Urinary bladder (tissue), 4 donors: ENCODE results near the gene CAMKV. TPM values are rescaled to one million over a fixed set of nuclear protein-coding genes. Genes with fewer than 3 reads are reported as not detected.

Experiments used
- DNase-seq: peaks from one replicate; pipeline ENCODE4 v3.0.0-alpha.2; 2015; ENCODE audit errors: extremely low spot score
- H3K27ac ChIP-seq: one replicate; pipeline ENCODE4 v1.5.1; 2013; ENCODE audit warnings: low read depth, mild to moderate bottlenecking, moderate library complexity
- H3K36me3 ChIP-seq: one replicate; pipeline ENCODE4 v1.6.1; 2013; ENCODE audit warnings: mild to moderate bottlenecking, moderate library complexity; ENCODE audit not compliant: insufficient read depth
- H3K4me1 ChIP-seq: one replicate; pipeline ENCODE4 v1.6.1; 2013; ENCODE audit warnings: mild to moderate bottlenecking, moderate library complexity; ENCODE audit not compliant: insufficient read depth
- H3K4me3 ChIP-seq: one replicate; pipeline ENCODE4 v1.5.1; 2013; ENCODE audit warnings: low read depth, low read length
- WGBS: extraction: QIAGEN DNeasy Blood & Tissue Kit; methylation state at CpG from one replicate; pipeline ENCODE4 v1.1.7; 2013; 5-methylcytosine and 5-hydroxymethylcytosine counted together
- polyA plus RNA-seq: library from polyadenylated mRNA; stranded (reverse); fragments of 200-250 nt; gene quantifications from one replicate; pipeline ENCODE4 v1.2.3, GENCODE V29; 2013
- total RNA-seq: library from RNA; depleted of rRNA; stranded (reverse); fragments of >200 nt; gene quantifications from one replicate; pipeline ENCODE4 v1.2.3, GENCODE V29; 2014
- donor health status: healthy with polysubstance abuse.
- donor health status: healthy.

The CAMKV gene
- total and polyA plus RNA-seq, 2 donors, result 0.37 TPM; not detected in 1

DNA sequence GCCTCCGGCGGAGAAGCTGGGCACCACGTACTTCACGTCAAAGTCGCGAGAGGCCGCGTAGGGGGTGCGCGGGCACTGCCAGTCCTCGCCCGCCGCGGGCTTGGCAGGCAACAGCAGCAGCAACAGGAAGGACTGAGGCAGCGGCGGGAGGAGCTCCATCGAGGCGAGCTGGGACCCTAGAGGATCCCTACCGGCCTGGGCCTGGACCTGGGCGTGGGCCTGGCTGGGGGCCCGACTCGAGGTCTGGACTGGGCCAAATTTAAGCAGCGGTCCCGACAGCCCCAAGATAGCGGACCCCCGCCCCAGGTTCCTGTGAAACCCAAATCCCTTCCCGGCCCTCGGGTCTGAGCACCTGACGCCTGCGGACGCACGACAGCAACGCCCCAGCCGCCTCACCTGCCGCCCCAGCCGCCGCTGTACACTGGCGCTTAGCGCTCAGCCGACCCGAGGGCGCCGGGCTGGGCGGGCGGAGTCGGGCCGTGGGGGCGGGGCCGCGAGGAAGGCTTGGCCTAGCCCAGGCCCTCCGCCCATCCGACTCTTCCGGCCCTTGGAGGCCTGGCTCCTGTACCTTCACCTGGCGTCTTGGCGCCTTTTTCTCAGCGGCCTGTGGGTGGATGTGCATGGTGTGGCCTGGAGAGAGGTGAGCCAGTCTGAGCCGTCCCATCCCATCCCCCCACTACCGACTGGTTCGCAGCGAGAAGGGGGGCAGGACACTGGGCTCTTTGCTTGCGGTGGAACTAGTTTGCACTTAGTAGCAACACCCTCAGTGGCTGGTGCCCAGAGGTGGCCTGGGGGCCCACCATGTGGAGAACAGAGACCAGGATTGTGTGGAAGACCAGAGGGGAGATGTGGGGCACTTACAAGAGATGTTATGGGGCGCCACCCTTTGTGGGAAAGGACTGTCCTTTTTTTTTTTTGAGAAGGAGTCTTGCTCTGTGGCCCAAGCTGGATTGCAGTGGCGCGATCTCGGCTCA, 34.0 kb upstream of the CAMKV start, which contains the start of gene MST1R:
MST1R (minus strand) TSS at position 423 of the 974 bp plus-strand sequence; CDS start at position 159, 264 bp downstream.
- Histone ChIP-seq H3K4me3 (peak within 1 kb of the TSS; percentile 24), H3K4me1 (no peaks in the 10 kb centered on the region), H3K27ac (peak within 1 kb of the TSS; percentile 64), H3K36me3 (no peaks in the 10 kb centered on the region)
- no peak for DNase-seq
- 33% methylated on average over 65 of the region's 65 CpGs for WGBS

DNA sequence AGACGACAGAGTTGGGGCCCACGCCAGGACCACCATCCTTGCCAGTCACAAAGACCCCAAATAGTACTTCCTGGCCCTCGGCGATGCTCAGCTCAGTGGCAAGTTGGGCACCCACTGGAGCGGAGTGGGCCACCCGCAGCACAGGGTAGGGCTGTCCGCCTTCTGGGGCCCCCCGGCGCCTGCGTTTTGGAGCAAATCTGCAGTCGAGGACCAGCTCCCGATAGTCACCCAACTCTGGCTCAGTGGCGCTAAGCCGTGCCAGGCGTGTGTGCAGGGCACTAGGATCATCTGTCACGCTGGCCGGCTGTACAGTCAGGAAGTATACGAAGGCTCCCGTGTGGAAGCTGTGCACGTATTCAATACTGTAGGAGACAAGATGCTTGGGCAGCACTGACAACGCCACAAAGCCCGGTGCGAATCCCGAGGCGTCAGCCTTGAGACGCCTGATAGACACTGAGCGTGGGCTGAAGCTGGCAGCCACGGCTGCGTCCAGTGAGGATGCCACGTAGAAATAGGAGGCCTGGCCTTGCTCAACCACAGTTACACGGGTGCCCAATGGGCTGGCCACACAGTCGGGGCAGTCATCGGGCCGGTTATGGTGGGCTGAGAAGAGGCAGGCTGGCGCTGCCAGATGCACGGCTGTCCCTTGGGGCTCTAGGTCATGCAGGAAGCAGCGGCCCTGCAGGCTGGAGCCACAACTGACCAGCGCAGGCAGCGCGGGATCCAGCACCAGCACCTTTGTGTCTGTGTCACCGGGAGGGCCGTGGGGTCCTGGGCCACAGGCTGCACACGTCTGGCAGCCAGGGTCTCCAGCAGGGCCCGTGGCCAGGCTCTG, 33.0 kb upstream of the CAMKV start:
- 93% methylated on average over 44 of the region's 44 CpGs for WGBS
- no peak overlapping the region for H3K27ac ChIP-seq
- DNase-seq, result no peak
- H3K36me3 ChIP-seq, result no peaks in the 10 kb centered on the region
- H3K4me1 ChIP-seq, result no peaks in the 10 kb centered on the region
- no peak overlapping the region for H3K4me3 ChIP-seq

DNA sequence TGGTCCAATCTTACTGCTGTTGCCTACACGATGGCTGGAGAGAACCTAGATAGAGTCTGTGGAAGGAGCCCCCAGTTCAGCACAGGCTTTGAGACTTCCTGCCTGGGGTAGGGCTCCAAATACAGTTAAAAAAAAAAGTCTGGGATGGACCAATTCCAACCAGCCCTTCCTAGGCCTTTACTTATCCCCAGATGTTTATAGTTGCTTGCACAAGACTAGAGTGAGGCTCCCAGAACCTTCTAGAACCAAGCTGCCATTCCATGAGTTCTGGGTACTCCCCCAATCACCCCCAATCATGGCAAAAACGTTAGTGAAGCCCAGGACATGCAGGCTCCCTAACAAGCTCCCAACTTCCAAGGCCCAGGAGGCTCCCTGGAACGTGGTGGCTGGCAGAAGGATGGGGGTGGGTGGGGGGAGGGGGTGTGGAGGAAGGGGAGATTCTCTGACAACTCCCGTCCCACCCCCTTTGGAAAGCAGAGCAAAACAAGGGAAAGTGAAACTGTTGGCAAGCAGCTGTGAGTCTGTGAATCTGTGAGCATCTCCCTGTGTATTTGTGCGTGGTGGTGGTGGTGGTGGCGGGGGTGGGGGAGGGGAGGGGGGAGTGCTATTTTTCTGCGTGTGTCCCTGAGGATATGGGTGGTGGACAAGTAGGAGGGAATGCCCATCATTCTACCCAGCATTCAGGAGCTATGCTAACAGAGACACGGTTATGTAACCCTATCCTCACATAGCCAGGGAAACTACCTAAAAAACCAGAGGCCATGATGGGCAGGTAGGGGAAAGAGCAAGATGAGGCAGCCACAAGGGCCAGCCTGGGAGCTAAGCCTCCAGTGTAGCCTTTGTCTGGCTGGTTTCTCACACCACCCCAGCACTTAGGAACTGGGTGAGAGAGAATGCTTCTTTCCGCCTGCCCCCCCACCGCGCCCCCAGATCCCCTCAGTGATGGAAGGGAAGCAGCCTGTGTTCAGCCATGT, 31.9 kb upstream of the CAMKV start:
- Histone ChIP-seq H3K4me1 (no peaks in the 10 kb centered on the region), H3K4me3 (no peak overlapping the region), H3K36me3 (no peaks in the 10 kb centered on the region), H3K27ac (peak overlapping the region; percentile 47)
- no peak for DNase-seq
- WGBS, result 55% methylated on average over 11 of the region's 11 CpGs

DNA sequence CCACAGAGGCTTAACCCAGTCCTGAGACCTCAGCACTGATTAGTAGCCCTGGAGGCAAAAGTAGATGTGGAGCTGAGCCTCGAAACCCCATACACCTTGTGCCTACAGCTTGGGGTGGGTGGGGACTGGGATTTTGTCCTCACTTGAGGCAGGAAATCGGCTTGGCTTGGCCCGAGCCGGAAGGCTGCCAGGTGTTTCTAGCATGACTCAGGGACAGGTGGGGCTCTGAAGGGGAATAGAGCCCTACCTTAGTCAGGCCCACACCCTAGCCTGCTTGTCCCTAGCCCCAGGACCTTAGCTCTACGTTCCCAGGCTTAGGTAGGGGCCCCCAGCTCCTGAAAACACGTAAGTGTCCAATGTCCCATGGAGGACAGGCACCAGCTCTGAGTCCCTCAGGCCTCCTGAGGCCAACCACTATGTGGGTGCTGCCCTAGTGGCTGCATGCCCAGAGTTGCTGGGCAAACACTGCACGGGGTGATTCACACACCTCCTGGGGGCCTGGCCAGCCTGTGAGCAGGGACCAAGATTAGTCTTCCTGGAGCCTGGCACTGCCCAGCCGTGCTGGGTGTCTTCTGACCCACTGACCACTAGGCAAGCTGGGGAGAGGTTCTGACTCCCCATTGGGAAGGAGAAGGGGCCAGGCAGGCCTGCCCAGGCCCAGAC, 30.9 kb upstream of the CAMKV start:
- H3K4me1 ChIP-seq, result no peaks in the 10 kb centered on the region
- no peaks in the 10 kb centered on the region for H3K36me3 ChIP-seq
- DNase-seq, result no peak
- H3K27ac ChIP-seq, result peak overlapping the region; percentile 71
- H3K4me3 ChIP-seq, result no peak overlapping the region
- 75% methylated on average over 8 of the region's 8 CpGs for WGBS

DNA sequence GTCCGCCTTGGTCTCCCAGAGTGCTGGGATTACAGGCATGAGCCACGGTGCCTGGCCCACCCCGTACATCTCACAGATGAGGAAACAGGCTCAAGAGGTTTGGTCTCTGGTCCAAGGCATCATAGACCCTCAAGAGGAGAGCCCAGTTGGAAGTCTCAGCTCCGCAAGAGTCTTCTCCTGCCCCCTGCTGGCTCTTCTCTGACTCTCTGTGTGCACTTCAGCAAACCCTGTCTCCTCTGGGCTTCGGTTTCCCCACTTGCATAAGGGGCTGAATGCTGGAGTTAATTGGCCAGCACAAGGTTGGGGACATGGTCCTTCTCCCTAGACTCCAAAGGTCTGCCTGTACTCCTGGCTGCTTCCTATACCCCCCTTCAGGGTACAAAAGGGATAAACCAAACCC, 30.1 kb upstream of the CAMKV start:
- 66% methylated on average over 5 of the region's 5 CpGs for WGBS
- Histone ChIP-seq H3K4me1 (no peaks in the 10 kb centered on the region), H3K4me3 (no peak overlapping the region), H3K36me3 (no peaks in the 10 kb centered on the region), H3K27ac (peak overlapping the region; percentile 61)
- DNase-seq, result no peak

DNA sequence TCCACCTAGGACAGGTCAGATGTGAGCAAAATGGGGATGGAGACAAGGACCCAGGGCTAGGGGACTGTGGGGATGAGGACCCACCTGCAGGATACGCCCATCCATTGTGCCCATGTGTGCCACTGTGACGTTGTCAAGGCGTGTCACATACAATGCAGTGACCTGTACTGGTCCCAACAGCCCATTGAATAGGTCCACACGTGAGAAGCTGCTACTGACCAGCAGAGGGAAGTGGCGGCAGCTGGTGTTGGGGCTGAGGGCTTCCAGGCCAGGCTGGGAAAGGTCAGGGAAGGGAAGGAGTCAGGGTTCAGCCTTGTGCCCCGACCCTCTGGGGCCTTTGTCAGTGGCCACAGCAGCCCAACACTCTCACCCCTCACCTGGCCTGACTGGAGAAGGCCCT, 29.3 kb upstream of the CAMKV start:
- no peak overlapping the region for H3K27ac ChIP-seq
- H3K36me3 ChIP-seq, result no peaks in the 10 kb centered on the region
- H3K4me1 ChIP-seq, result no peaks in the 10 kb centered on the region
- no peak overlapping the region for H3K4me3 ChIP-seq
- 79% methylated on average over 6 of the region's 6 CpGs for WGBS
- no peak for DNase-seq

DNA sequence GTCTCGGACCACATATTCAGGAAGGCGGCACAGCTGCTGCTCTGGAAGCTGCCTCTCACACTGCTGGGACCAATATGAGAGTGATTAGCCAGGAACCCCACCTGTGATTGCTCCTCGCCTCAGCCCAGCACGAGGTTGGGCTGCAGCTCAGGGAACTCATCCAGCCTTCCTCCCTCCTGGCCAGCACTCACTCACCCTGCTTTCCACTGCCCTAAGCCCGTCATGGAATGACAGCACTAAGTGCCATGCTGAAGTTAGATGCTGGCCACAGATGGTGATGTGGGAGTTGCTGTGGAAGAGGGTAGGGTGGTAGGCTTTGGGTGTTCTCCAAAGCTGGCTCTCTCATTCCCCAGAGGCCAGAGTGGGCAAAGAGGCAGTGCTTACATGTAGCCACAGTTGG, 26.6 kb upstream of the CAMKV start:
- no peak for DNase-seq
- H3K27ac ChIP-seq, result no peak overlapping the region
- H3K4me1 ChIP-seq, result no peaks in the 10 kb centered on the region
- 75% methylated on average over 5 of the region's 5 CpGs for WGBS
- no peaks in the 10 kb centered on the region for H3K36me3 ChIP-seq
- H3K4me3 ChIP-seq, result no peak overlapping the region

DNA sequence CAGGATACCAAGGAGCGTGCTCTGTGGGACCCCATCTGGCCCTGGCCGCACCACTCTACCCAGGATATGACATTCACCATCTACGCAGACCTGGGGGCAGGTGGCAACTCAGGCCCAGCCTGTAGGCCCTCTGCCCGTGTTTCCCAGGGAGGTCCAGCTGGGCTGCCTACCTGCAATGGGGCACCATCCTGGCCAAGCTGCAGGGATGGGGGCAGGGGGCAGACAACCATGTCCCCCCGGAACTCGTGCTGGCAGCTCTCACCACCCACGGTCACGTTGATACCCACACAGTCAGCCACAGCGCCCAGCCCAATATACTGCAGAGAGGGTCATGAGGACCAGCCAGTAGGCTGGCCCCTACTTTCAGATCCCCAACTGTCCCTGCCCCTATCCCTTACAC, 26.1 kb upstream of the CAMKV start:
- no peaks in the 10 kb centered on the region for H3K36me3 ChIP-seq
- no peaks in the 10 kb centered on the region for H3K4me1 ChIP-seq
- no peak overlapping the region for H3K4me3 ChIP-seq
- 92% methylated on average over 9 of the region's 9 CpGs for WGBS
- no peak overlapping the region for H3K27ac ChIP-seq
- DNase-seq, result no peak

DNA sequence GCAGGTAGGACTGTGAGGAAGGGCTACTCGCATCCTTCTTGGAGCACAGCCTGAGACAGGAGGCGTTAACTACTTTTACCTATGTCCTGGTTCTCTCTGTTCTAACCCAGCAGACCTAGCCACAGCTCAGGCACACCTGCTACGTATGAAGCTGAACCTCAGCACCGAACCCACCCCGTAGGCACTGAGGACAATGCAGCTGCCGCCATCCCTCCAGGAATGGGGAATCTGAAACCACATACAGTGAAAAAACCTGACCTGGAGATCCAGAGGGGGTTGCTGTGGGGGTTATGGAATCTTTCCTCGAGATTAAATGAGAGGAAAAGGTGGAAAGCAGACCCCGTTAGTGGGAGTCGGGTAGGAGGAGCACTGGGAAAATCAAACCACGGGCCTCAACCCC, 19.6 kb upstream of the CAMKV start:
- Histone ChIP-seq H3K4me1 (no peaks in the 10 kb centered on the region), H3K36me3 (no peaks in the 10 kb centered on the region), H3K27ac (no peak overlapping the region), H3K4me3 (no peak overlapping the region)
- 77% methylated on average over 10 of the region's 10 CpGs for WGBS
- DNase-seq, result no peak

DNA sequence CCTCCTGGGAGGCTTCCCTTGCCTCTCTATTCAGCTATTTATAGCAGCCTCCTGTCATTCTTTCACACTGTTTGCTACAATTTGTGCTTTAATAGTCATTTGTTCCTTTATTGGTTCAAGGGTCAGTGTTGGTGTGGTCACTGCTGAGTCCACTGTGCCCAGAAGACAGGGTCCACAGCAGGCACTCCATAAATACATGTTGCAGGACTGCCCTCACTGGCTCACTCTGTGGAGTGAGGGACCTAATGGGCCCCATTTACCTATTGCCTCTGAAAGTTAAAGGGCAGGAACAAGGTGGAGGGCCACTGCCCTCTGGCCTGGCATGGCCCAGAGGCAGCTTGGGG, 17.2 kb upstream of the CAMKV start:
- Histone ChIP-seq H3K4me3 (no peak overlapping the region), H3K27ac (no peak overlapping the region), H3K4me1 (no peaks in the 10 kb centered on the region), H3K36me3 (no peaks in the 10 kb centered on the region)
- DNase-seq, result no peak

DNA sequence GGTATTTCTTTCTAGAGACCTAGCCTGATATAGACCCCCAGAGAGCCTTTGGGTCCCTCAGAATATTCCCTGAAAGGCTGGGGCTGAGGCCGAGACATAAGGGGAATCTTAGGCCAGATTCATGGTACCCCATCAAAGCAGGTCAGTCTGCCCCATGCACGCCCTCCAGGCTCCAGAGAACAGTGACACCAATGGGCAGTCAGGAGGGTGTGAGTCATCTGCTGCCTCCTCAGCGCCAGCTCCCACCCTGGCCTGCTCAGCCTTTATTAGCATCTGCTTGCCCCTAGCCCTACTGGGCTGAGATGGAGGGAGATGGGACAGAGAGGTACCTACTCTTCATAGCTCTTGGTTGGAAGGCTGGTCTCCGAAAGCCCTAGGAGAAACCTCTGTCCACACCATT, 14.3 kb upstream of the CAMKV start:
- no peak overlapping the region for H3K27ac ChIP-seq
- 71% methylated on average over 4 of the region's 4 CpGs for WGBS
- H3K4me3 ChIP-seq, result no peak overlapping the region
- H3K4me1 ChIP-seq, result no peaks in the 10 kb centered on the region
- no peaks in the 10 kb centered on the region for H3K36me3 ChIP-seq
- DNase-seq, result no peak

DNA sequence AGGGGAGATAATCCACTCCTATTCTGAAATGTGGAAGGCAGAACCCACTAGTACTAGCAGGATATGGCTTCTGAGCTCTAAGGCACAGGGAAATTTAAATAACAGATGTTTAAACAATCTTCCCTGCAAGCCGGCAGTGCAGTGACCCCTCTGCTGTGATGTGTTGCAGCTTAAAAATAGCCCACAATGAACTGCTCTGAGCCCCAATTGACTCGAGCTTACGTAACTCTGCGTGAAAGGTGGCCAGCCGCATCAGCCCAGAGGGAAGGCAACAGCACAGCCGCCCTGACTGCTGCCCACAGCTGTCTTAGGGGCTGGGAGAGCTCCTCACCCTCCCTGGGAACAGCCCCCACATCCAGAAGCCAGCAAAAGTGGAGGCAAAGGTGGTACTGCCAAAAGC, 12.5 kb upstream of the CAMKV start:
- 22% methylated on average over 6 of the region's 6 CpGs for WGBS
- DNase-seq, result no peak
- Histone ChIP-seq H3K4me3 (no peak overlapping the region), H3K36me3 (no peaks in the 10 kb centered on the region), H3K4me1 (no peaks in the 10 kb centered on the region), H3K27ac (no peak overlapping the region)
